OCI-LY7 (cell line): ENCODE data around the gene DSC1.

Source experiments
- CTCF ChIP-seq: fragments of 200-600 bp; sonication (generic); conservative IDR thresholded peaks from 2 replicates; pipeline ENCODE4 v1.5.1; 2014; ENCODE audit warnings: mild to moderate bottlenecking, antibody characterized with exemption, low read length, moderate library complexity, mixed read lengths
- EZH2phosphoT487 ChIP-seq: fragments of 200-600 bp; sonication (generic); IDR thresholded peaks from 2 replicates; pipeline ENCODE4 v1.6.1; 2018; ENCODE audit warnings: low read depth, borderline replicate concordance, mild to moderate bottlenecking, mixed run types, antibody characterized with exemption, low read length, moderate library complexity, mixed read lengths

- TF ChIP-seq CTCF (no peak), EZH2phosphoT487 (no peak)
These were observed 27.6 kb downstream of the DSC1 start for GRCh38 chr18:31134988-31135529.
